Activated CD4-positive, alpha-beta T cell treated with anti-CD3 and anti-CD28 coated beads, Interleukin-2, amount 50 U/mL, for 1 hour (primary cell): ENCODE data around the gene MTO1.
"Not testable (repeated sequence)": the region's sequence is repeated elsewhere in the genome, so short reads cannot be mapped to it uniquely, and the experiment has no call there.

Source experiments
- DNase-seq: peaks from one replicate; pipeline ENCODE4 v3.0.0-alpha.2; 2020

MTO1 gene

GRCh38 chr6:73534628-73535027 is 73.1 kb downstream of the MTO1 start:
- DNase-seq, result no peak

- no peak for DNase-seq
Measured at GRCh38 chr6:73537677-73538076, 76.1 kb downstream of the MTO1 start.

- DNase-seq, result no peak
Measured at GRCh38 chr6:73538116-73538779, 76.7 kb downstream of the MTO1 start.

- DNase-seq, result not testable (repeated sequence)
Measured at GRCh38 chr6:73542481-73542880, 80.9 kb downstream of the MTO1 start.

- DNase-seq, result no peak
Measured at GRCh38 chr6:73542891-73543290, 81.4 kb downstream of the MTO1 start.

- DNase-seq, result no peak
Measured at GRCh38 chr6:73547036-73547435, 85.5 kb downstream of the MTO1 start.

- DNase-seq, result no peak
Measured at GRCh38 chr6:73548458-73549446, 87.2 kb downstream of the MTO1 start.

GRCh38 chr6:73551115-73551514 is 89.6 kb downstream of the MTO1 start:
- not testable (repeated sequence) for DNase-seq

GRCh38 chr6:73555380-73555949 is 93.9 kb downstream of the MTO1 start:
- not testable (repeated sequence) for DNase-seq

GRCh38 chr6:73556836-73557235 is 95.3 kb downstream of the MTO1 start:
- DNase-seq, result no peak
